Keratinocyte (primary cell): ENCODE measurements around the gene ME2.

Experiments used
- EZH2 ChIP-seq: IDR thresholded peaks from one replicate; pipeline ENCODE4 v1.6.1; 2012; ENCODE audit warnings: inconsistent platforms, mild to moderate bottlenecking, low read length, moderate library complexity
- TF ChIP-seq, protein P1 (sequence below), 3 experiments: IDR thresholded peaks in 1 of 3; conservative IDR thresholded peaks in 1 of 3; optimal IDR thresholded peaks in 1 of 3; 2 replicates in 2 of 3; 3 replicates in 1 of 3; pipeline versions ENCODE3 to v1.5.1; 2011; ENCODE audit warnings: low read length in 3 of 3, mild to moderate bottlenecking in 3 of 3, moderate library complexity in 2 of 3, control low read depth in 1 of 3, inconsistent platforms in 1 of 3; ENCODE audit not compliant: insufficient read depth in 2 of 3; ENCODE audit errors: extremely low read depth in 1 of 3

- TF ChIP-seq, protein P1, sequence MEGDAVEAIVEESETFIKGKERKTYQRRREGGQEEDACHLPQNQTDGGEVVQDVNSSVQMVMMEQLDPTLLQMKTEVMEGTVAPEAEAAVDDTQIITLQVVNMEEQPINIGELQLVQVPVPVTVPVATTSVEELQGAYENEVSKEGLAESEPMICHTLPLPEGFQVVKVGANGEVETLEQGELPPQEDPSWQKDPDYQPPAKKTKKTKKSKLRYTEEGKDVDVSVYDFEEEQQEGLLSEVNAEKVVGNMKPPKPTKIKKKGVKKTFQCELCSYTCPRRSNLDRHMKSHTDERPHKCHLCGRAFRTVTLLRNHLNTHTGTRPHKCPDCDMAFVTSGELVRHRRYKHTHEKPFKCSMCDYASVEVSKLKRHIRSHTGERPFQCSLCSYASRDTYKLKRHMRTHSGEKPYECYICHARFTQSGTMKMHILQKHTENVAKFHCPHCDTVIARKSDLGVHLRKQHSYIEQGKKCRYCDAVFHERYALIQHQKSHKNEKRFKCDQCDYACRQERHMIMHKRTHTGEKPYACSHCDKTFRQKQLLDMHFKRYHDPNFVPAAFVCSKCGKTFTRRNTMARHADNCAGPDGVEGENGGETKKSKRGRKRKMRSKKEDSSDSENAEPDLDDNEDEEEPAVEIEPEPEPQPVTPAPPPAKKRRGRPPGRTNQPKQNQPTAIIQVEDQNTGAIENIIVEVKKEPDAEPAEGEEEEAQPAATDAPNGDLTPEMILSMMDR (optimal IDR thresholded peaks at IDR 0.05 in 1 of 3, IDR thresholded peaks at IDR 0.05 in 1 of 3, conservative IDR thresholded peaks at IDR 0.05 in 1 of 3; ENCODE audit: extremely low read depth in 1 of 3, insufficient read depth in 2 of 3, low read length in 3 of 3) = no peak
- no peak for TF ChIP-seq EZH2
Measured at GRCh38 chr18:50895350-50896045, 16.6 kb downstream of the ME2 start.
